Measurements from ENCODE around the gene VAV2.
A peak's percentile ranks its signal among the peaks of the same experiment; 100 is the strongest.

VAV2 gene

DNA sequence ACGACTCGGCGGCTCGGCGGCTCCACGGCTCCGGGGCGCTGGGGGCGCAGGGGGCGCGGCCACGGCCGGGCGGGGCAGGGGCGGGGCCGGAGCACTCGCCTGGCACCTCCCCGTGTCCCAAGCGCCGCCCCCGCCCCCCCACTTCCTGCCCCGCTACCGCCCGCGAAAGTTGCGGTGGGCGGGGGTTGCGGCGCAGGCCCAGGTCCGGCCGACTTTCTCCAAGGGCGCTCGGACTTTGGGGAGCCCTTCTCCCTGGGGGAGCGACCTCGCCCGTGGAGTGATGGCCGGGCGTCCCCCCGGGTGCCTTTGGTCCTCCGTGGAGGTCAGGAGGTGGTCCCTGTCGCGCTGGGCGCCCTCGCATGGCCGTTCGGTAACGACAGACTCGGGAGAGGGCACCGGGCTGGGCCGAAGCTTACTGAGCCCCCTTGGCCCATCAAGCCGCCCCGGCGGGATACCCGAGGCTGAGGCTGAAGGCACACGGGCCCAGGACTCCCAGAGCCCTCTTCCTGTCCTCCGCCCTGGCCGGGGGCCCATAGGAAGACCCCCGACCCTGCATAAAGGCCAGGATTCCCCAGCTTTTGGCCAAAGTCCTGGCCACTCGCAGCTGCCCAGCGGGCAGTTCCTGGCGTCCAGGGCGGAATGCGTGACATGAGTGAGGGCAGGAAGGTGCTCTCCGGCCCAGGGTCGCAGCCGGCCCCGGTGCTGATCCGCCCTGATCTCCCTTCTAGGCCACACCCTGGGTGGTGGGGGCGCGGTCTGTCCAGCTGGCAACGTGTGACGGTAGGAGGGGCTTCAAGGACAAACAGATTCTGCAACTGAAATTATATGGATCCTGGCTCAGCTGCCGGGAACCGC is 883 bp upstream of the VAV2 start:
- Histone ChIP-seq H2BK5ac (ENCODE audit: low read length) (peak overlapping the region; percentile 71), H3K36me3 (replicated peaks in 1 of 2; ENCODE audit: control insufficient read depth in 2 of 2, insufficient read depth in 2 of 2, low read length in 2 of 2) (peaks cover under 1 to 3% of the 10 kb centered on the region in 2 donors), H3K23ac (ENCODE audit: low read depth, low read length, poor library complexity) (peak overlapping the region; percentile 44), H2BK15ac (ENCODE audit: low read length) (no peak overlapping the region), H3K4me1 (ENCODE audit: control insufficient read depth in 2 of 2, insufficient read depth in 1 of 2, low read depth in 1 of 2, low read length in 2 of 2) (peaks cover 21 to 25% of the 10 kb centered on the region in 2 donors), H2AK5ac (ENCODE audit: low read depth, low read length) (peak overlapping the region; percentile 100), H3K14ac (ENCODE audit: low read length) (peak overlapping the region; percentile 75), H3K79me1 (ENCODE audit: low read depth, low read length) (peaks cover 19% of the 10 kb centered on the region), H4K8ac (ENCODE audit: low read depth, low read length) (no peak overlapping the region), H3K18ac (ENCODE audit: low read length) (peak overlapping the region; percentile 98), H2BK120ac (ENCODE audit: low read depth, low read length) (peak overlapping the region; percentile 87), H4K91ac (ENCODE audit: low read depth, low read length, poor library complexity) (peak overlapping the region; percentile 92), H3K9ac (ENCODE audit: low read depth, low read length, poor library complexity) (peak overlapping the region; percentile 90), H3K4ac (ENCODE audit: low read length) (peak overlapping the region; percentile 53), H3K4me2 (ENCODE audit: insufficient read depth, low read length, poor library complexity, severe bottlenecking) (peak overlapping the region; percentile 90), H2BK12ac (ENCODE audit: low read length) (peak overlapping the region; percentile 14), H3K9me3 (replicated peaks in 1 of 2; ENCODE audit: control insufficient read depth in 2 of 2, insufficient read depth in 1 of 2, low read depth in 1 of 2, low read length in 2 of 2) (no peaks in the 10 kb centered on the region), H3K4me3 (ENCODE audit: low read length in 2 of 2) (peak overlapping the region; percentile 92 to 97), H3K27ac (replicated peaks; ENCODE audit: low read length) (peak overlapping the region; percentile 43), H2AFZ (ENCODE audit: low read length) (peak overlapping the region; percentile 96), H3K27me3 (ENCODE audit: control insufficient read depth in 3 of 3, insufficient read depth in 3 of 3, low read depth in 1 of 3, low read length in 3 of 3) (no peaks in the 10 kb centered on the region)
- peak; percentile 70 for DNase-seq (ENCODE audit: low spot score)
- no CpG with 5 or more reads among the region's 74 CpGs for WGBS, 2 donors (ENCODE audit: extremely low coverage in 2 of 2, insufficient read length in 2 of 2, insufficient replicate concordance in 1 of 2)

DNA sequence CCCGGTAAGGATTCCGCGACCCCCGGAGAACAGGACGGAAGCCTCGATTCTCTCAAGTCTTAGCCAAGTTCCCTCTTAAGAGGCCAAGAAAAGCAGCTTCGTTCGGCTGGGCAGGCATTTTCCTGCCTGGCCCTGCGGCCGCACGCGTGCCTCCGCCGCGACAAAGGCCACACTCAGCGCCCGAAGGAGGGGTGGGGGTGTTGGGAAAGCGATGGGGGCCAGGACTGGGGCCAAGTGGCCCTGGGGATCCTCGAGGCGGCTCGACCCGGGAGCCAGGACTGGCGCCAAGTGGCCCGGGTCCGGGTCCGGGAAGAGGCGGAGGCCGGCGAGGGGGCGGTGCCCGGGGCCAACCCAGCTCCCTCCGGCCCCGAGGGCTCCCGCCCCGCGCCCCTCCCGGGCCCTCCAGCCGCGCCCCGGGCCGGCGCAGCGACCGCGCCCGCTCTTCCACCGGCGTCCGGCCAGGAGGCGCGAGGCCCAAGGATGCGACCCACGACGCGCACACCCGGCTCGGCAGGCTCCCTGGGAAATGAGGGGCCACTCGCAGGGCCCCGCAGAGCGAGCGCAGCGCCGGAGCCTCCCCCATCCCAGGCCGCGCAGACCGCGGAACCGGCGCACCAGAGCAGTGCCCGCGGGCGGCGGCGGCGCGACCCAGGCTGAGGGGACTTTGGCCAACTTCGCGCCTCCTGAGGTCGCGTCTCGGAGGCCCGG is 756 bp downstream of the VAV2 start:
- H2AK5ac ChIP-seq (ENCODE audit: low read depth, low read length), result peak overlapping the region; percentile 89
- H2AFZ ChIP-seq (ENCODE audit: low read length), result peak overlapping the region; percentile 14
- H3K79me1 ChIP-seq (ENCODE audit: low read depth, low read length), result peaks cover 22% of the 10 kb centered on the region
- H3K23ac ChIP-seq (ENCODE audit: low read depth, low read length, poor library complexity), result peak overlapping the region; percentile 81
- WGBS, 2 donors (ENCODE audit: extremely low coverage in 2 of 2, insufficient read length in 2 of 2, insufficient replicate concordance in 1 of 2), result no CpG with 5 or more reads among the region's 82 CpGs
- peaks cover 24 to 25% of the 10 kb centered on the region in 2 donors for H3K4me1 ChIP-seq (ENCODE audit: control insufficient read depth in 2 of 2, insufficient read depth in 1 of 2, low read depth in 1 of 2, low read length in 2 of 2)
- peak overlapping the region; percentile 92 to 97 for H3K4me3 ChIP-seq (ENCODE audit: low read length in 2 of 2)
- H3K36me3 ChIP-seq (replicated peaks in 1 of 2; ENCODE audit: control insufficient read depth in 2 of 2, insufficient read depth in 2 of 2, low read length in 2 of 2), result peaks cover 3 to 14% of the 10 kb centered on the region in 2 donors
- peak overlapping the region; percentile 23 for H3K4ac ChIP-seq (ENCODE audit: low read length)
- H3K27me3 ChIP-seq (ENCODE audit: control insufficient read depth in 3 of 3, insufficient read depth in 3 of 3, low read depth in 1 of 3, low read length in 3 of 3), result no peaks in the 10 kb centered on the region
- H3K4me2 ChIP-seq (ENCODE audit: insufficient read depth, low read length, poor library complexity, severe bottlenecking), result peak overlapping the region; percentile 84
- H3K18ac ChIP-seq (ENCODE audit: low read length), result peak overlapping the region; percentile 98
- no peak overlapping the region for H4K8ac ChIP-seq (ENCODE audit: low read depth, low read length)
- H3K27ac ChIP-seq (replicated peaks; ENCODE audit: low read length), result peak overlapping the region; percentile 62
- no peak overlapping the region for H4K91ac ChIP-seq (ENCODE audit: low read depth, low read length, poor library complexity)
- no peak for DNase-seq (ENCODE audit: low spot score)
- peak overlapping the region; percentile 94 for H3K9ac ChIP-seq (ENCODE audit: low read depth, low read length, poor library complexity)
- H2BK12ac ChIP-seq (ENCODE audit: low read length), result peak overlapping the region; percentile 58
- peak overlapping the region; percentile 93 for H2BK5ac ChIP-seq (ENCODE audit: low read length)
- peak overlapping the region; percentile 50 for H3K14ac ChIP-seq (ENCODE audit: low read length)
- H2BK120ac ChIP-seq (ENCODE audit: low read depth, low read length), result peak overlapping the region; percentile 58
- H3K9me3 ChIP-seq (replicated peaks in 1 of 2; ENCODE audit: control insufficient read depth in 2 of 2, insufficient read depth in 1 of 2, low read depth in 1 of 2, low read length in 2 of 2), result no peaks in the 10 kb centered on the region
- no peak overlapping the region for H2BK15ac ChIP-seq (ENCODE audit: low read length)

DNA sequence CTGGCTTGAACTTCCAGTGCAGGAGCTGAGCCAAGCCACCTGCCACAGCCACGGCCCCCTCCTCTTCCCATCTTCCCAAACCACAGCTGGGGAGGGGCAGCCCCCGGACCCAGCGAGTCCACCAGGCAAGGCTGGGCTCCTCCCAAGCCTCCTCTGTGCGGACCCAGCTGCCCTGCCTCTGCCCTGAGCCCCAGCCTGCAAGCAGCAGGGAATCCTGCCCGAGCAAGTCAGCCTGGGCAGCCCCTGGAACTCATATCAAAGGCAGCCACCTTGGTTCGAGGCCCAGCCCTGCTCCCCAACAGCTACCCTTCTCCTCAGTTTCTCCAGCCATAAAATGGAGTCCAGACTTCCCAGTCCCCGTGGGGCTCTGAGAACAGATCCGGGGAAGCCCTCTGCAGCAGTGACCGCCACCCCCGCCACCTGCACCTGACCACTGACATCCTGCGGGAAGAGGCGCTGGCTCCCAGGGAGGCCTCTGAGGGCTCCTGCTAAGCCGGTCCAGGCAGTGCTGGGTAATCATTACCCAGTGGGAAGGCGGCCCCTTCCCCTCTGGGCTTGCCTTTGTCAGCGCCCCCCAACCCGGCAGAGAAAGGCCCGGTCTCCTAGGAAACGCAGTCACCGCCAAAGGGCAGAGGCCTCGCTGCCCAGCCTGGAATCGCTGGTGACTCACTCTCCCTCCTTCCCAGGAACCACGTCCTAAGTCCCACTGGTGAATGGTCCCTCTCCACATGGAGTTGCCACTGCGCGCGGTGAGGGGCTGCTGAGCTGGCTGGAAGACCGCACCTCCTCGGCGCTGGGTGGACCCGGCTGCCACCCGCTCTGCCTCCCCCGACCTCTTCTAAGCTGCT is 1.5 kb downstream of the VAV2 start:
- H3K36me3 ChIP-seq (replicated peaks in 1 of 2; ENCODE audit: control insufficient read depth in 2 of 2, insufficient read depth in 2 of 2, low read length in 2 of 2), result peaks cover 3 to 22% of the 10 kb centered on the region in 2 donors
- H2AFZ ChIP-seq (ENCODE audit: low read length), result peak overlapping the region; percentile 14
- peak overlapping the region; percentile 90 for H2BK15ac ChIP-seq (ENCODE audit: low read length)
- no CpG with 5 or more reads among the region's 31 CpGs for WGBS, 2 donors (ENCODE audit: extremely low coverage in 2 of 2, insufficient read length in 2 of 2, insufficient replicate concordance in 1 of 2)
- no peak overlapping the region for H4K8ac ChIP-seq (ENCODE audit: low read depth, low read length)
- H2BK120ac ChIP-seq (ENCODE audit: low read depth, low read length), result peak overlapping the region; percentile 16
- peak overlapping the region; percentile 62 for H3K27ac ChIP-seq (replicated peaks; ENCODE audit: low read length)
- H3K4ac ChIP-seq (ENCODE audit: low read length), result no peak overlapping the region
- H3K9ac ChIP-seq (ENCODE audit: low read depth, low read length, poor library complexity), result peak overlapping the region; percentile 94
- peaks cover 22% of the 10 kb centered on the region for H3K79me1 ChIP-seq (ENCODE audit: low read depth, low read length)
- peak overlapping the region; percentile 67 for H2AK5ac ChIP-seq (ENCODE audit: low read depth, low read length)
- DNase-seq (ENCODE audit: low spot score), result peak; percentile 77
- peak overlapping the region; percentile 98 for H3K18ac ChIP-seq (ENCODE audit: low read length)
- peaks cover 25 to 28% of the 10 kb centered on the region in 2 donors for H3K4me1 ChIP-seq (ENCODE audit: control insufficient read depth in 2 of 2, insufficient read depth in 1 of 2, low read depth in 1 of 2, low read length in 2 of 2)
- peak overlapping the region; percentile 93 for H2BK5ac ChIP-seq (ENCODE audit: low read length)
- peak overlapping the region; percentile 36 for H2BK12ac ChIP-seq (ENCODE audit: low read length)
- peak overlapping the region; percentile 84 for H3K4me2 ChIP-seq (ENCODE audit: insufficient read depth, low read length, poor library complexity, severe bottlenecking)
- peak overlapping the region; percentile 81 for H3K23ac ChIP-seq (ENCODE audit: low read depth, low read length, poor library complexity)
- H3K14ac ChIP-seq (ENCODE audit: low read length), result peak overlapping the region; percentile 15
- no peak overlapping the region for H4K91ac ChIP-seq (ENCODE audit: low read depth, low read length, poor library complexity)
- no peaks in the 10 kb centered on the region for H3K27me3 ChIP-seq (ENCODE audit: control insufficient read depth in 3 of 3, insufficient read depth in 3 of 3, low read depth in 1 of 3, low read length in 3 of 3)
- H3K4me3 ChIP-seq (ENCODE audit: low read length in 2 of 2), result peak overlapping the region; percentile 92 to 97
- H3K9me3 ChIP-seq (replicated peaks in 1 of 2; ENCODE audit: control insufficient read depth in 2 of 2, insufficient read depth in 1 of 2, low read depth in 1 of 2, low read length in 2 of 2), result no peaks in the 10 kb centered on the region

Data from neuronal stem cell (in vitro differentiated cells).